Osteocyte (in vitro differentiated cells): ENCODE results near the gene KASH5. TPM values are rescaled to one million over a fixed set of nuclear protein-coding genes. Genes with fewer than 3 reads are reported as not detected.

Experiments used
- DNase-seq: peaks from one replicate; pipeline ENCODE4 v3.0.0; 2021; ENCODE audit warnings: mixed read lengths; ENCODE audit not compliant: unreplicated experiment; ENCODE audit errors: extremely low spot score
- H3K27ac Mint-ChIP-seq: one replicate; pipeline ENCODE4 v1.8.0; 2021; ENCODE audit warnings: mild to moderate bottlenecking, mixed read lengths; ENCODE audit not compliant: unreplicated experiment
- H3K27me3 Mint-ChIP-seq: one replicate; pipeline ENCODE4 v1.8.0; 2021; ENCODE audit warnings: mixed read lengths; ENCODE audit not compliant: unreplicated experiment
- H3K36me3 Mint-ChIP-seq: one replicate; pipeline ENCODE4 v1.8.0; 2021; ENCODE audit warnings: mixed read lengths; ENCODE audit not compliant: unreplicated experiment
- H3K4me1 Mint-ChIP-seq: one replicate; pipeline ENCODE4 v1.8.0; 2021; ENCODE audit warnings: mixed read lengths; ENCODE audit not compliant: unreplicated experiment
- H3K4me3 Mint-ChIP-seq: one replicate; pipeline ENCODE4 v1.8.0; 2021; ENCODE audit warnings: mild to moderate bottlenecking, moderate library complexity, mixed read lengths; ENCODE audit not compliant: unreplicated experiment
- H3K9me3 Mint-ChIP-seq: one replicate; pipeline ENCODE4 v1.8.0; 2021; ENCODE audit warnings: mixed read lengths; ENCODE audit not compliant: unreplicated experiment
- total RNA-seq: library from RNA; stranded (reverse); gene quantifications from 2 replicates; pipeline ENCODE4 v1.2.1, GENCODE V29; 2021
- TF ChIP-seq, protein P1 (sequence below): fragments of 200-600 bp; sonication (generic); IDR thresholded peaks from 2 replicates; pipeline ENCODE4 v1.5.0; 2021; ENCODE audit warnings: antibody characterized with exemption, mild to moderate bottlenecking, moderate library complexity

Gene KASH5
- total RNA-seq, 1 donor from 2014 or later: not detected

DNA sequence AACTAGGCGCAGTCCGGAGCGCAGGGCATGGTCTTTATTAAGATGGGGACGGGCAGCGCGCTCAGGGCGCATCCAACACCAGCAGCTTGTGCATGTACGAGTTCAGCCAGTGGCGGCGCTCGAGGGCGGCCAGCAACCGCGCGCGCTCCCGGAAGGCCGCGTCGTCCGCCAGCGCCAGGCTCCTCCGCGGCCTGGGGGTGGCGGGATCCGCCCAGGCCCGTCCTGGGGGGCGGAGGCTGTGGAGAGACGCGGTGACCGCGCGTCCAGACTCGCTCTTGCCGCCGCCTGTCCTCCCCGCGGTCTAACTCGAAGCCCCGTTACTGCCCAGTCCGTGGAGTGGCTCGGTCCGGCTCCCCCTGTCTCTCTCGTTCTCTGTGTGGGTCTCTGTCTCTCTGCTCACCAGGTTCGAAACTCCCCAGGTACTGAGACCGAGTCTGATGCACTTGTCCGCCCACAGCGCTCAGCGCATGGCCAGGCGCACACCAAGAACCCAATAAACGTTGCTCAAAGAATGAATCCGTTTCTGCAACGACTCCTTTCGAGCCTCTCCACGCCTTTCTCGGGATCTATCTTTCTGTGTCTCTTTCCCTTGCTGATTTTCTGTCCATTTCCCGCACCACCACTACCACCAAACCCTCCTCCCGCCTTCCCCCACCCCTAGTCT, 34.5 kb downstream of the KASH5 start:
- H3K4me1 Mint-ChIP-seq: peaks cover 24% of the 10 kb centered on the region
- H3K27ac Mint-ChIP-seq: no peak overlapping the region
- no peaks in the 10 kb centered on the region for H3K9me3 Mint-ChIP-seq
- H3K27me3 Mint-ChIP-seq: peaks cover 89% of the 10 kb centered on the region
- H3K36me3 Mint-ChIP-seq: peaks cover 2% of the 10 kb centered on the region
- DNase-seq: peak; percentile 84
- TF ChIP-seq, protein P1, sequence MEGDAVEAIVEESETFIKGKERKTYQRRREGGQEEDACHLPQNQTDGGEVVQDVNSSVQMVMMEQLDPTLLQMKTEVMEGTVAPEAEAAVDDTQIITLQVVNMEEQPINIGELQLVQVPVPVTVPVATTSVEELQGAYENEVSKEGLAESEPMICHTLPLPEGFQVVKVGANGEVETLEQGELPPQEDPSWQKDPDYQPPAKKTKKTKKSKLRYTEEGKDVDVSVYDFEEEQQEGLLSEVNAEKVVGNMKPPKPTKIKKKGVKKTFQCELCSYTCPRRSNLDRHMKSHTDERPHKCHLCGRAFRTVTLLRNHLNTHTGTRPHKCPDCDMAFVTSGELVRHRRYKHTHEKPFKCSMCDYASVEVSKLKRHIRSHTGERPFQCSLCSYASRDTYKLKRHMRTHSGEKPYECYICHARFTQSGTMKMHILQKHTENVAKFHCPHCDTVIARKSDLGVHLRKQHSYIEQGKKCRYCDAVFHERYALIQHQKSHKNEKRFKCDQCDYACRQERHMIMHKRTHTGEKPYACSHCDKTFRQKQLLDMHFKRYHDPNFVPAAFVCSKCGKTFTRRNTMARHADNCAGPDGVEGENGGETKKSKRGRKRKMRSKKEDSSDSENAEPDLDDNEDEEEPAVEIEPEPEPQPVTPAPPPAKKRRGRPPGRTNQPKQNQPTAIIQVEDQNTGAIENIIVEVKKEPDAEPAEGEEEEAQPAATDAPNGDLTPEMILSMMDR: peak; percentile 55
- H3K4me3 Mint-ChIP-seq: peak overlapping the region; percentile 64

DNA sequence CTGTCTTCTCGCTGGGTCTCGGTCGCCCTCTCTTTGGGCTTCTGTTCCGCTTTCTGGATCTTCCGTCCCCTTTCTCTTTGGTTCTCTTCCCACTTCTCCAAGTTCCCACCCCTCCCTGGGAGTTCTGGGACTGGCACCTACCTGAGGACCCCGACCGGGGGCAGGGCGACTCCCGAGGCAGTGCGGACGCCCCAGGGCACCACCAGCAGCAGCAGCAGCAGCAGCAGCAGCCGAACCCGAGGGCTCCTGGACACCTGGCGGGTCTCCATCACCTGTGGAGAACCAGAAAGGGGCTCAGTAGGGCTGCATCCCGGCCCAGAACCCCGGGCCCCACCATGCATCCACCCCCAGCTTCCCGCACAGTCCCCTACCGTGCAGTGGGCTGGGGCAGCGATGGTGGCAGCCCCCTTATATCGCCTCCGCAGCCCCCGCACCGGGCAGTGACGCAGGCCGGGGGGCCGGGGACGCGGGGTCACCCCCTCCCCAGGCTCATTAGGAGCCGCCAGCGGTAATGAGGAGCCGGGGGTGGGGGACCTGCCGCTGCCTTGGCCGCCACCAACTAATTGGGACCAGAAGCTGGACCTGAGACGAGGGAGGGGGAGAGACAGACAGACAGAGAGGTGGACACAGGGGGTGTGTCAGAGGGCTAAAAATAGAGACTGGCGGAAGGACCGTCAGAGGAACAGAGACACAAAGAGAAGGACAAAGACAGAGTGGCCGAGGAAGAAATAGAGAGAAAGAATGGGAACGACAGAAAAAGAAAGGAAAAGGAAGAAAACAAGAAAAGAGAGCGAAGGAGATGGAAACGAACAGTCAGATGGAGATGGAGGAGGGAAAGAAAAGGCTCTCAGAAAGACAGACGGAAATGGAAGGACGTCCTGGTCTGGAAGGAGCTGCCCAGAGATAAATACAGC, 35.3 kb downstream of the KASH5 start, which contains the start of gene PTH2:
TSS of gene PTH2 (minus strand) at position 371 of the 914 bp plus-strand sequence. CDS start at position 269, 102 bp downstream.
- peak; percentile 83 for DNase-seq
- Mint-ChIP-seq H3K27me3 (peaks cover 89% of the 10 kb centered on the region), H3K9me3 (no peaks in the 10 kb centered on the region), H3K36me3 (peaks cover 2% of the 10 kb centered on the region), H3K27ac (no peak within 1 kb of the TSS), H3K4me3 (peak within 1 kb of the TSS; percentile 64), H3K4me1 (peaks cover 30% of the 10 kb centered on the region)
- TF ChIP-seq, protein P1: no peak

DNA sequence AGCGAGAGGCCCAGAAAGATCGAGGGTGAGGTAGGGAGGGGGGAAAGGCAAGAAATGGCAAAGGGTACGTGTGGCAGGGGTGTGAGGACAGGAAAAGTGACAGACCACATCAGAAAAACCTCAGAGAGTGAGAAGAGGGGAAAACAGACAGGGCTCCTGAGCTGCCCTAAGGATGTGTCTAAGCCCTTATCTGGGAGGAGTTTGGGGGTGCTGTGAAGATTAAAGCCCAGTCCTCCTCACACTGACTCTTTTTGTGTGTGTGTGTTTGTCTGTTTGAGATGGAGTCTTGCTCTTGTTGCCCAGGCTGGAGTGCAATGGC, 35.9 kb downstream of the KASH5 start:
- H3K4me1 Mint-ChIP-seq: peaks cover 34% of the 10 kb centered on the region
- H3K9me3 Mint-ChIP-seq: no peaks in the 10 kb centered on the region
- H3K36me3 Mint-ChIP-seq: peaks cover 2% of the 10 kb centered on the region
- H3K4me3 Mint-ChIP-seq: peak overlapping the region; percentile 17
- H3K27ac Mint-ChIP-seq: no peak overlapping the region
- TF ChIP-seq, protein P1: no peak
- H3K27me3 Mint-ChIP-seq: peaks cover 90% of the 10 kb centered on the region
- no peak for DNase-seq

DNA sequence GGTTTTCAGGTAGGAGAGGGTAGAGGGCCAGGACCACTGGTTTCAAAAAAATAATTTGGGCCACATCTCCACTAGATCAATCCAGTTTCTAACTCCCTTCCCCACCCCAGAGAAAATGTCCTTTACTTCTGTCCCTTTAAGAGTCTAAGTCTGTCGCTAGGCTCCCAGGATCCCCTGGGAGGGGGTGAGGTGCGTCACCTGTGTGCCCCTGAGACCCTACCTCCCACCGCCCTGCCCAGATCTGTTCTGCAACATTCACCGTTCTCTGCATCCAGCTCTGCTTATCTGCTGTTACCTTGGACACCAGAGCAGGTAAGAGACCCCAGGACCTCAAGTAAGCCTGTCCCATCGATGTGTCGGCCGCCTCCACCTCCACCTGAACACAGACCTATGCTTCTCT, 37.1 kb downstream of the KASH5 start, which contains the start of gene GFY:
TSS of gene GFY (plus strand) at position 211 of the 400 bp plus-strand sequence. CDS start 1,043 bp downstream, outside the sequence.
- no peak for DNase-seq
- Mint-ChIP-seq H3K4me3 (no peak within 1 kb of the TSS), H3K36me3 (peaks cover 2% of the 10 kb centered on the region), H3K4me1 (peaks cover 34% of the 10 kb centered on the region), H3K9me3 (no peaks in the 10 kb centered on the region), H3K27ac (no peak within 1 kb of the TSS), H3K27me3 (peaks cover 89% of the 10 kb centered on the region)
- TF ChIP-seq, protein P1: no peak
